Astrocyte (in vitro differentiated cells and primary cell): ENCODE measurements around the gene ADSS1.

Experiments used
- CTCF ChIP-seq: IDR thresholded peaks from 2 replicates; pipeline ENCODE4 v1.5.1; 2011; ENCODE audit warnings: low read depth, mild to moderate bottlenecking, inconsistent platforms, low read length, moderate library complexity; ENCODE audit not compliant: insufficient read depth
- EZH2 ChIP-seq: IDR thresholded peaks from 2 replicates; pipeline ENCODE4 v1.6.1; 2012; ENCODE audit warnings: mild to moderate bottlenecking, low read length, inconsistent platforms; ENCODE audit not compliant: insufficient read depth

- no peak for TF ChIP-seq CTCF
- TF ChIP-seq EZH2: no peak
Observed at GRCh38 chr14:104703269-104703668, 20.8 kb upstream of the ADSS1 start.
